Measurements from ENCODE around the gene PLA2G3. TPM values are rescaled to one million over a fixed set of nuclear protein-coding genes. Genes with fewer than 3 reads are reported as not detected.

PLA2G3 gene
- polyA plus RNA-seq, 1 donor (not counting 4 experiments of a cell fraction or from before 2014, with no cell fraction given) = 0.38 TPM

- Histone ChIP-seq H3K79me2 (ENCODE audit: control insufficient read depth, insufficient read depth, low read length) (peaks cover 54% of the 10 kb centered on the region), H4K20me1 (ENCODE audit: control insufficient read depth, extremely low read depth, insufficient read depth, low read length) (no peaks in the 10 kb centered on the region), H3K36me3 (ENCODE audit: control insufficient read depth in 2 of 2, extremely low read depth in 1 of 2, insufficient read depth in 2 of 2, low read length in 2 of 2) (peaks cover 3 to 4% of the 10 kb centered on the region in 2 experiments), H2AFZ (ENCODE audit: control insufficient read depth, low read length) (no peak overlapping the region), H3K4me2 (ENCODE audit: control insufficient read depth, extremely low read depth, insufficient read depth, low read depth, low read length) (no peak overlapping the region), H3K9ac (ENCODE audit: control insufficient read depth, extremely low read depth, insufficient read depth, low read length) (no peak overlapping the region), H3K4me3 (ENCODE audit: control insufficient read depth in 2 of 3, extremely low read depth in 1 of 3, insufficient read depth in 2 of 3, low read depth in 1 of 3, low read length in 3 of 3) (no peak overlapping the region), H3K9me3 (ENCODE audit: control insufficient read depth, low read depth, low read length) (no peaks in the 10 kb centered on the region), H3K4me1 (ENCODE audit: control insufficient read depth, extremely low read depth, insufficient read depth, low read length) (peaks cover 19% of the 10 kb centered on the region), H3K9me1 (ENCODE audit: control insufficient read depth, extremely low read depth, insufficient read depth, low read length) (no peaks in the 10 kb centered on the region), H3K27ac (ENCODE audit: control insufficient read depth, insufficient read depth, low read length) (no peak overlapping the region), H3K27me3 (ENCODE audit: control insufficient read depth, extremely low read depth, insufficient read depth, low read length) (no peaks in the 10 kb centered on the region)
- DNase-seq (ENCODE audit: low read depth, low spot score) (no peak), FAIRE-seq (no peak)
- dilution Hi-C loops (cut with MboI; ENCODE audit: extremely low pct_ligation_motif_present, low sequenced_read_pairs) = no loop called here
- TF ChIP-seq CTCF (optimal IDR thresholded peaks at IDR 0.05 in 1 of 3, IDR thresholded peaks at IDR 0.05 in 1 of 3, conservative IDR thresholded peaks at IDR 0.05 in 1 of 3; ENCODE audit: extremely low read depth in 1 of 3, insufficient read depth in 2 of 3, low read length in 3 of 3) (no peak), EZH2 (IDR thresholded peaks at IDR 0.05; ENCODE audit: low read length) (no peak)
These were observed 30.7 kb upstream of the PLA2G3 start for GRCh38 chr22:31170971-31171370.

GRCh38 chr22:31162015-31162765 lies 21.9 kb upstream of the PLA2G3 start:
- peaks cover 19% of the 10 kb centered on the region for H3K4me1 ChIP-seq (ENCODE audit: control insufficient read depth, extremely low read depth, insufficient read depth, low read length)
- H3K27me3 ChIP-seq (ENCODE audit: control insufficient read depth, extremely low read depth, insufficient read depth, low read length) = no peaks in the 10 kb centered on the region
- H4K20me1 ChIP-seq (ENCODE audit: control insufficient read depth, extremely low read depth, insufficient read depth, low read length) = no peaks in the 10 kb centered on the region
- H3K9me3 ChIP-seq (ENCODE audit: control insufficient read depth, low read depth, low read length) = no peaks in the 10 kb centered on the region
- no peak overlapping the region for H2AFZ ChIP-seq (ENCODE audit: control insufficient read depth, low read length)
- H3K36me3 ChIP-seq (ENCODE audit: control insufficient read depth in 2 of 2, extremely low read depth in 1 of 2, insufficient read depth in 2 of 2, low read length in 2 of 2) = peaks cover 3 to 11% of the 10 kb centered on the region in 2 experiments
- TF ChIP-seq EZH2 (IDR thresholded peaks at IDR 0.05; ENCODE audit: low read length) (no peak), CTCF (optimal IDR thresholded peaks at IDR 0.05 in 1 of 3, IDR thresholded peaks at IDR 0.05 in 1 of 3, conservative IDR thresholded peaks at IDR 0.05 in 1 of 3; ENCODE audit: extremely low read depth in 1 of 3, insufficient read depth in 2 of 3, low read length in 3 of 3) (peak in 1 of 3 experiments; percentile 19)
- no peak overlapping the region for H3K27ac ChIP-seq (ENCODE audit: control insufficient read depth, insufficient read depth, low read length)
- no peaks in the 10 kb centered on the region for H3K9me1 ChIP-seq (ENCODE audit: control insufficient read depth, extremely low read depth, insufficient read depth, low read length)
- H3K4me3 ChIP-seq (ENCODE audit: control insufficient read depth in 2 of 3, extremely low read depth in 1 of 3, insufficient read depth in 2 of 3, low read depth in 1 of 3, low read length in 3 of 3) = no peak overlapping the region
- dilution Hi-C loops (cut with MboI; ENCODE audit: extremely low pct_ligation_motif_present, low sequenced_read_pairs) = no loop called here
- FAIRE-seq (no peak), DNase-seq (ENCODE audit: low read depth, low spot score) (no peak)
- H3K79me2 ChIP-seq (ENCODE audit: control insufficient read depth, insufficient read depth, low read length) = peaks cover 41% of the 10 kb centered on the region
- H3K9ac ChIP-seq (ENCODE audit: control insufficient read depth, extremely low read depth, insufficient read depth, low read length) = no peak overlapping the region
- H3K4me2 ChIP-seq (ENCODE audit: control insufficient read depth, extremely low read depth, insufficient read depth, low read depth, low read length) = peak overlapping the region; percentile 96
